HG03439 (cell line): ENCODE results near the gene MRPL57.
"Not testable (repeated sequence)": the region's sequence is repeated elsewhere in the genome, so short reads cannot be mapped to it uniquely, and the experiment has no call there.

Experiments used
- ATAC-seq: cut with Tn5 transposase; IDR thresholded peaks from one replicate; pipeline ENCODE4 v1.9.1; 2021; ENCODE audit warnings: mild to moderate bottlenecking, moderate library complexity; ENCODE audit not compliant: unreplicated experiment

The MRPL57 gene

GRCh38 chr13:21176215-21176981, at the start of gene MRPL57, which contains the start of gene SKA3:
MRPL57 (plus strand) TSS chr13:21176658; CDS start chr13:21176917, 259 bp downstream.
SKA3 (minus strand) TSS chr13:21176552; CDS start chr13:21176477, 75 bp downstream.
- ATAC-seq: peak; percentile 90

- ATAC-seq: no peak
Measured at GRCh38 chr13:21130116-21130515, 46.3 kb upstream of the MRPL57 start.

- no peak for ATAC-seq
Measured at GRCh38 chr13:21133077-21133476, 43.4 kb upstream of the MRPL57 start.

GRCh38 chr13:21134475-21134874, 42.0 kb upstream of the MRPL57 start:
- ATAC-seq: no peak

GRCh38 chr13:21135833-21136232, 40.6 kb upstream of the MRPL57 start:
- not testable (repeated sequence) for ATAC-seq

- ATAC-seq: no peak
Measured at GRCh38 chr13:21137696-21138095, 38.8 kb upstream of the MRPL57 start.

GRCh38 chr13:21138561-21138960, 37.9 kb upstream of the MRPL57 start:
- ATAC-seq: no peak

- no peak for ATAC-seq
Measured at GRCh38 chr13:21139374-21139773, 37.1 kb upstream of the MRPL57 start.

- ATAC-seq: no peak
Measured at GRCh38 chr13:21142766-21143165, 33.7 kb upstream of the MRPL57 start.

GRCh38 chr13:21147827-21148226, 28.6 kb upstream of the MRPL57 start:
- no peak for ATAC-seq

- ATAC-seq: no peak
Measured at GRCh38 chr13:21148557-21149258, 27.8 kb upstream of the MRPL57 start.

- no peak for ATAC-seq
Measured at GRCh38 chr13:21149568-21149967, 26.9 kb upstream of the MRPL57 start.

- no peak for ATAC-seq
Measured at GRCh38 chr13:21150013-21150412, 26.4 kb upstream of the MRPL57 start.

GRCh38 chr13:21152251-21152899, 24.1 kb upstream of the MRPL57 start:
- no peak for ATAC-seq

- ATAC-seq: no peak
Measured at GRCh38 chr13:21164631-21165030, 11.8 kb upstream of the MRPL57 start.

GRCh38 chr13:21165606-21166005, 10.9 kb upstream of the MRPL57 start:
- ATAC-seq: not testable (repeated sequence)

- ATAC-seq: no peak
Measured at GRCh38 chr13:21171420-21171819, 5.0 kb upstream of the MRPL57 start.

GRCh38 chr13:21173767-21174166, 2.7 kb upstream of the MRPL57 start:
- not testable (repeated sequence) for ATAC-seq

GRCh38 chr13:21175656-21176214, 723 bp upstream of the MRPL57 start:
- ATAC-seq: no peak

GRCh38 chr13:21176982-21177284, 475 bp downstream of the MRPL57 start:
- ATAC-seq: peak; percentile 19

- no peak for ATAC-seq
Measured at GRCh38 chr13:21181671-21182070, 5.2 kb downstream of the MRPL57 start.
